HG02973 (cell line): Measurements from ENCODE around the gene STOML1.
"Not testable (repeated sequence)": the region's sequence is repeated elsewhere in the genome, so short reads cannot be mapped to it uniquely, and the experiment has no call there.

Experiments
- ATAC-seq: cut with Tn5 transposase; IDR thresholded peaks from one replicate; pipeline ENCODE4 v1.9.1; 2021; ENCODE audit warnings: moderate library complexity; ENCODE audit not compliant: unreplicated experiment

Gene STOML1

DNA sequence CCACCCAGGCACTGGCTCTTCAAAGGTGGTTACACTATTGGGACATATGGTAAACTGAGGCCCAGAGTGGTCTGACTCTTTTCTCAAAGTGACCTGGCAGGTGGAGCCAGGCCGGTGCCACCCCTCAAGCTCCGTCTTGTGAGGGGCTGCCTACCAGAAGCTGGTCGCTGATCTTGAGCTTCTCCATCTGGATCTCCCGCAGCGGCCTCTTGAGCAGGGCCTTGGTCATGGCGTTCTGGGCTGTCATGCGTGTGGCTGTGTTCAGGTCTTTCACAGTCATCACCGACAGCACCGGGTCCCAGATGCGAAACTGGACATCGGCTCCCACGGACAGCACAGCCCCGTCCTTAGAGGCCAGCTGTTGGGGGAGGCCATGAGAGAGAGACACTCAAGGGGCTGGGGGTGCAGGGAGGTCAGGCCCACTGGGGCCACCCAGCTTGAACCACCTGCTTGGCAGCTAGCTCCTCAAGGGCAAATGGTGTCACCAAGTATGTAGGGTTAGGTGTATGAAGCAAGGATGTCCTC lies 3.6 kb downstream of the STOML1 start:
- ATAC-seq: no peak

DNA sequence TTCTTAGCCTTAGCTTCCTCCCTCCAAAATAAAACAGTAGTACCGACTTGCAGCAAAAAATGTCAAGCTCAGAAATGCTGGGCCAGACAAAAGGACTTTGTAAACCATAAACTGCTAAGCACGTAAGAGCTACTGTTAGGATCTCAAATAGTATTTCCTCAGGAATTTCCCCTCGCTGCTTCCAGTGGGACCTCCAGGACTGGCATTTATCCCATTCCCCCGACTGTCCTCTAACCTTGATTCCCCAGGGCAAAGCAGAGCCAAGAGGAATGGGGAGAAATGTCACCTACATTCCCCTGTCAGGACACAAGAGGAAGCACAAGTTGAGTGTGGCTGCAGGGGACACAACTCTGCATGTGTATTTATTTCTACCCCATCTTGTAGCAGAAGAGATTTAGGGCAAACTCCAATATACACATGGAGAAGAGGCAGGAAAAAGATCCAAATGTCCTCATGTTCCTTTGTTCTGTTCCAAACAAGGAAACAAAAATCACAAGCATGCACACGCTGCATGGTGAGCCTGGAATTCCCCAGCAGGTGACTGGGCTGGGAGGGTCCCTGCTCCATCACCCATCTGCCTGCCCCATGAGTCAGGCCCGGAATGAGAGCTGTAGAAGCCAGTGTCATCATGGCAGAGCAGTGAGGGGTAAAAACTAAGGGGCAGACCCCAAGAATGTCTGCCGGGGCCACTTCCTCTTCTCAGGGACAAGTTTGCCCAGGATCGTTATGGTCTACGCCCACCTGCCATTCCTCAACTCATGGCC lies 4.2 kb downstream of the STOML1 start:
- no peak for ATAC-seq

DNA sequence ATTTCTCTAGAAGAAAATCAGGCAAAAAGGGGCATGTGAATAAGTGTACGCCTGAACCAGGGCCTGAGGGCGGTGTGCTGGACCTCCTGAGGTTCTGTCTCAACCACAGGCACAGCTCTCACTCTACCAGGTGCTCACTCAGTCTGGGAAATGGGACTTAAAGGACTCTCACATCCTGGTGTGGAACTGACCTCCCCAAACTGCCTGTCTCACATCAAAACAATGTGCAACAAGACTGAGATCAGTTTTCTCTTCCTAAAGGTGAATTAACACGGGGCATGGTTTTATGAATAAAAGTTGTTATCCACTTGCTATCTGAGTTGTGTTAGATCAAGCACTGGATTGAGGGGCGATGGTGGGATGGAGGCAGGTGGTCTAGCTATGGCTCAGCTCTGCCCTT lies 4.8 kb downstream of the STOML1 start:
- ATAC-seq: no peak

DNA sequence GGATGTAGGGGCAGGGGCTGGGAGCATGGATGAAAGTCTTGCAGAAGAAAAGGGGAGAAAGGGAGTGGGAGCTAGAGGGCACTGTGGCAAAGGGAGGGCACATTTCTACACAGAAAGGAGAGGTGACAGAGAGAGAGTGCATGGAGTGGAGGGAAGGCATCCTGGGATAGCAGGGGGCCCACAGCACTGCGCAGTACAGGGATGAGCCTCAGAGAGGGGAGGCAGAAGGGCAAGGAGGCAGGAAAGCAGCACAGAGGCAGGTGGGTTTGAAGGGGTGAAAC lies 5.4 kb downstream of the STOML1 start:
- ATAC-seq: no peak

DNA sequence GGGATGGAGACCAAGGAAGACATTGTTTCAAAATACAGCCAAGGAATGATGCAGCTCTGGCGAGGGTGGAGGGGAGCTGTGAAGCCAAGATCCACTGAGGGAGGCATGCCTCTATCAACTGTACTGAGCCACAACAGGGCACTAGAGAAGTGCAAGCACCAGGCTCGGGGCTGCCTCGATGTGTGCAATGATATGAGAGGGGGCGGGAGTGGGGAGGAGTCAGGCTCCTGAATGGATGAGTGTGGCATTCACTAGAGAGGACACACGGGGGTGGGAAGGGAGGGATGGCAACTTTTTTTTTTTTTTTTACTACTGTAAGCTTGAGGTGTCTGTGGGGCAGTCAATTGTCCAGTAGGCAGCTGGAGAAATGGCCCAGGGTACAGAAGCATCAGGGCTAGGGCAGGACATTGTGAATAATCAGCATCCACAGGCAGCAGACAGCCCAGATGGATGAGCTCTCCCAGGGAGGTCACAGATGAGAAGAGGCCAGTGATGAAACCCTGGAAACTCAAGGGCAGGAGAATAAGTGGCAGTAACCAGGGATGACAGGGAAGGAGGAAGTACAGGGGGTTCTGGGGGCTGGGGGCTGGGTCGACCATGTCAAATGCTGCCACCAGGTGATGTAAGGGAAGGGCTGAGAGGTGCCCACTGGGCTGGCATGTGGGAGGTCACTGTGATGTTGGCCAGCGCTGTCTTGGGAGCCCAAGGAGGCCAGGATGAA lies 5.9 kb downstream of the STOML1 start:
- ATAC-seq: no peak

DNA sequence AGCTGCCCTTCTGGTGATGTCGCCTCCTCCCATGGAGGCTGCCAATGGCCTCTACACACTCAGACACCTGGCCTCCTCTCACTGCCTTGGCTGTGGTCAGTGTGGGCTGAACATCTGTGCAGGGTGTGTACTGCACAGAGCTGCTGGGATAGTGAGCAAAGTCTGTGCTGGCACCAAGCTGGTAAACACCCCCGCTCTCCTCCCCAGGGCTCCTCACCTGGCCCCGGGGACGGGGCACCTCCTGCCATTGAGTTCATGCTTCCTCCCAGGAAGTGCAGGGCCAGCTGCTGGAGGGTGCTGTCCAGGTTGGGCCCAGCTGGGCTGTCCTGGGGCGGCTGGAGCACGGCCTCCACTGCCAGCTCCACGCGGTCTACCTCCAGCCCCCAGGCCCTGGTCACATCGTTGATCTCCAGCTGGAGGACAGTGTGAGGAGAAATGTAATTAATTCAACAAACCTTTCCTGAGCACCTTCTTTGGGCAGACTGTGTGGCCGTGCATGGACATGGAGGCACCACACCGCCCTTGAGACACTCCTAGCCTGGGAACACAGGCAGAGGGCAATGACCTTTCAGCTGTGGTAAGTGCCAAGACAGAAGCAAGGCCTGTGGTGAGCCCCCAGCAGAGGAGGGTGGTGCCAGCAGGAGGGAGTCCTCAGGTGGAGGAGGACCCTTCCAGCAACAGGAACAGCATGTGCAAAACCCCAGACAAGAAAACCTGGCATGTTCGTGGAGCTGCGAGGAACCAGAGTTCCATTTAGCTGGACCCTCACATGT lies 6.8 kb downstream of the STOML1 start:
- ATAC-seq: no peak

DNA sequence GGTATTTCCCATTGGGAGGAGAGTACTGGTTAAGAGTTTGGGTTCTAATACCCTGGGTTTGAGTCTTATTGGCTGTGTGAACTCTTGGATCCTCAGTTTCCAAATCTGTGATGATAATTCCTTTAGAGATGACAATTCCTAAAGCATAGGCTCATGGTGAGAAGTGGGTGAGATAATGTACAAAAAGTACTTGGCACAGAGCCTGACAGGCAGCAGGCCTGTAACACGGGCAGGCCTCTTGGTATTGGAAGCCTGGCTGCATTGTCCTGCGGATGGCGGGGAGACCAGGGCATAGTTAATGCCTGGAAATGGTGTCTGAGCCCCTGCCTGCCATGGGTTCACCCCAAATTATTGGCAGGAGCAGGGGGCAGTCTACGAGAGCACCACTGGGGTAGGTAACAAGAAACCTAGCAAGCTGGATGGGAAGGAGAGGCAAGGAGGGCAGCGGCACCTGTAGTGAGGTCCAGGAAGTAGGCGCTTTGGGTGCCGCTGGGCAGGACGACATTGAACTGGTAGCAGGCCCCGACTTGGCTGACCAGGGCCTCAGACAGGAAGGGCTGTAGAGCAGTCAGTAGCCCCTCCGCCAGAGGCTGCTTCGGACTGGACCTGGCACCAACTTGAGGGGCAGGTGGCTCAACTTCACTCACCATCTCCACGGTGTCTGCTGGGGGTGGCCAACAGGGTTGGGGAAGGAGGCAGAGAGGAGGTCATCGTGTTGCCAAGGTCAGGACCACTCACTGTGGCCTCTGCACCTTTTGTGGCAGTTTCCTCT lies 7.7 kb downstream of the STOML1 start:
- ATAC-seq: no peak

DNA sequence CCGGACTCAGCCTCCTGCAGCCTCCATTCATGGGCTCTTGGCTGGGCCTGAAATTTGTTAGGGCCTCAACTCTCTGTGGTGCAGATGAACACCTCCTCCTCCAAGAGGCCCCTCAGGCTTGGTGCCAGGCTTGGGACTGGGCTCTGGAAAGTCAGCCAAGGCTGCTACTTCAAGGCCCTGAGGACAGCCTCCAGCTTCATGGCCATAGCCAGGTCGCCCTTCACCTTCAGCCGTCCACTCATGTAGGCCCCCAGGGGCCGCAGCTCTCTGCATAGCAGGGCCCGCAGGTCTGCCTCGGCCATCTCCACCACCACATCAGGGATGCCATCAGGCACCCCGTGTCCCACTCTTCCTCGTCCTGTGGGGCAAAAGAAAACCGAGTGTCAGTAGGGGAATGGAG lies 8.3 kb downstream of the STOML1 start:
- ATAC-seq: no peak

DNA sequence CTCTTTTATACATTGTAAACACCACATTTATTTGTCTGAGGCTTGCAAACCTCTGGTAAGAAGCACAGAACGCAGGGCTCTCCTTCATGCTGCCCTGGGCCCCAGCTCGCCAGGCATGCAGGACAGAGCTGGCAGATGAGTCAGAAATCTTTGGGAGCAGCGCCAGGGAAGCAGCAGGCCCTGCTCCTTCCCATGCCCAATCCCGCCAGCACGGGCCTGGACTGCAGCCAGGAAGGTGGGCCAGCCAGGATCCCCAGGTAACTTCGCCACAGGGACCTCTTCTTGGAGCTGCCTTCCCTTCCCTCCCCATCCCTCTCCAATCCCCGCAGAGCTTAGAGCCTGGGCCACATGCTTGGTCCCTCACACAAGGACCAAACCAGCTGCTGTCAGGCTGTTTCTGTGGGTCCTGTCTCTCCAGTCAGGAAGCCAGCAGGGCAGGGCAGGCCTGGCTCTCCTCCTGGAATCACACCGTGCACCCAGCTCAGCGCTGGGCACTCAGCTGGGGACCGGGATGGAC lies 8.8 kb downstream of the STOML1 start:
- ATAC-seq: no peak

DNA sequence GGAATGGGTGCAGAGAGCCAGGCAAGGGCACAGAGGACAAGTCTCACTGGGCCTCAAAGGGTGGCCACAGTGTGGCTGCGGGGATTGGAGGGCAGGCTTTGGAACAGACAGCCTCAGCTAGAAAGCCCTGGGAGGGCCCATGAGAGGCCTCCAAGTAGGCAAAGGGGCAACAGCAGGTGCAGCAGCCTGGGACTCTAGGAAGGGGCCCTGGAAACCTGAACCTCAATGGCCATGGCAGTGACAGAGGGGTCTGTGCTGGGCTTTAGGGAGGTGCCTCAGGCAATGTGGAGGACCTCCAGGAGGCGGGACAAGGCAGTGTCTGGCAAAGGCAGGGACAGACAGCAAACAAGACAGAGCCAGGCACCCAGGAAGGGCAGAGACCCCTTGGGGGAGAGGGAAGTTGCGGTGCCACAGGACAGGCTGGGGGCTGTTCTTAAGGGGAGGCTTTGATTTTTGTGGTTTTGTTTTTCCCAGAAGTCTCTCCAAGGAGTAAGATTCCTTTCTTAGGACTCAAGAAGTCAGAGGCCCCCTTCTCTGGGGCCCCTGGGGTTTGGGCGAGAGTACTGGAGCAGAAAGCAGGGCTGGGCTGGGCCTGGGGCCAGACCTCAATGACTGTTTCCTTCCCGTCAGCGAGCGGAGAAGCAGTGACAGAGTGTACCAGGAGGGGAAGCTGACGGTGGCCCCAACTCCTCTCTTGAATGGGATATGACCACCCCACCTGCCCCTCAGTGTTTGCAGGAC lies 9.7 kb downstream of the STOML1 start:
- ATAC-seq: peak; percentile 50

DNA sequence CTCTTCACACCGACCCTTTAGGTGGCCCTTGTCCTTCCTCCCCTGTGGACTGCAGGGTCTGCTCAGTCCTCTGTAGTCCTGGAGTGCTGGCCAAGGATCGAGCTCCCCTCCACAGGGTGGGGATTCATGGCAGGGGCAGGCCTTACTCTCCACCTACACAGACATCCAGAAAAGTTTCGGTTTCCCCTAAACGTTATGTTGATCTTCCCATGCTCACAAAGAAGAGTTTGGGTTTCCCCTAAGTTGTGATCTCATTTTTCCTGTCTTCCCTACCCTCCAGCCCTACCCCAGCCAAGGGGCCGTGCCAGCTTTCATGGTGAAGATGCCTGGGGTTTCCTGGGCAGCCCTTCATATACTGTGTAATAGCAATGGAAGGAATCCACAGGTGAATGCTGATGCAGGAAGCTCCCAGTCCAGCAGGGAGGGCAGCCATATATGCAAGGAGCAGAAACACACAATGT lies 10.3 kb downstream of the STOML1 start:
- ATAC-seq: no peak

DNA sequence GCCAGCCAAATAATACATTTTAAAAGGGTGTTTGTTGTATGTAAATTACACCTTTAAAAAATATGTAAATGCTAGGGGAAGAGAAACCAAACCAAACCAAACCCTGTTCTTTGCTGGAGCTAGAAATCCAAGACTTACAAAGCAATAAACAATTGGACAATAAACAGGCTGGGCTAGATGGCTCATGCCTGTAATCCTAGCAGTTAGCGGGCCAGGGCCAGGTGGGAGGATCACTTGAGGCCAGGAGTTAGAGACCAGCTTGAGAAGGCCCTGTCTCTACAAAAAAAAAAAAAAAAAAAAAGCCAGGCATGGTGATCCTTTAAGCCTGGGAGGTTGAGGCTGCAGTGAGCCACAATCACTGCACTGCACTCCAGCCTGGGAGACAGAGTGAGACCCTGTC lies 12.5 kb downstream of the STOML1 start:
- ATAC-seq: no peak

DNA sequence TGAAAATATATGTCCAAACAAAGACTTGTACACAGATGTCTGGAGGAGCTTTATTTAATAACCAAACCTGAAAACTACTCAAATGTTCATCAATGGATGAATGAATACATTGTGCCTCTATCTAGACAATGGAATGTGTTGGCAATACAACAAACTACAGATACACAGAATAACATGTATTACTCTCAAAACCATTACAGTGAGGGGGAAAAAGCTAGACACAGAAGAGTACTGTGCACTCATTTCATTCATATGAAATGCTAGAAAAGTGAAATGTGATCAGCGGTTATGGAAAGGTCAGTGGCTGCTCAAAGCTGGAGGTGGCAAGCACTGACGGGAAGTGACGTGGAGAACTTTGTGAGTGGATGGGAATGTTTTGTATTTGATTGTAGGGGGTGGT lies 13.2 kb downstream of the STOML1 start:
- ATAC-seq: no peak

DNA sequence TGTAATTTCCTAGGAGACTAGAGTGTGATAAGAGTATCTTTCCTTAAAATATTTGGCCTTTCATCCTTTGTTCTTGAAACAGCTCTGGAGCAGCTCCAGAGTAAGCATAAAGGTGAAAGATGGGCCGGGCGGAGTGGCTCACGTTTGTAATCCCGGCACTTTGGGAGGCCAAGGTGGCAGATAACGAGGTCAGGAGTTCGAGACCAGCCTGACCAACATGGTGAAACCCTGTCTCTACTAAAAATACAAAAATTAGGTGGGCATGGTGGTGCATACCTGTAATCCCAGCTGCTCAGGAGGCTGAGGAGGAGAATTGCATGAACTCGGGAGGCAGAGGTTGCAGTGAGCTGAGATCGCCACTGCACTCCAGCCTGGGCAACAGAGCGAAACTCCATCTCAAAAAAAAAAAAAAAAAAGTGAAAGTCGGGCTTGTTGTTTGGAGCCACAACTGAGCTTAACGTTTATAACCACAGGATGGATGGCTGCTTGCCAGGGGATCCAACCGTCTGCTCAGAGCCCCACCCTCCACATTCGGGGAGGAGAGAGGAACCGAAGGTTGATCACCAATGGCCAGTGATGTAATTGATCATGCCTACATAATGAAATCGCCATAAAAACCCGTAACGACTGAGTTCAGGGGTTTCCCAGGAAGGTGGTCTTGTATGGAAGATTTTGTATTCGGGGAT lies 16.5 kb downstream of the STOML1 start:
- ATAC-seq: not testable (repeated sequence)

DNA sequence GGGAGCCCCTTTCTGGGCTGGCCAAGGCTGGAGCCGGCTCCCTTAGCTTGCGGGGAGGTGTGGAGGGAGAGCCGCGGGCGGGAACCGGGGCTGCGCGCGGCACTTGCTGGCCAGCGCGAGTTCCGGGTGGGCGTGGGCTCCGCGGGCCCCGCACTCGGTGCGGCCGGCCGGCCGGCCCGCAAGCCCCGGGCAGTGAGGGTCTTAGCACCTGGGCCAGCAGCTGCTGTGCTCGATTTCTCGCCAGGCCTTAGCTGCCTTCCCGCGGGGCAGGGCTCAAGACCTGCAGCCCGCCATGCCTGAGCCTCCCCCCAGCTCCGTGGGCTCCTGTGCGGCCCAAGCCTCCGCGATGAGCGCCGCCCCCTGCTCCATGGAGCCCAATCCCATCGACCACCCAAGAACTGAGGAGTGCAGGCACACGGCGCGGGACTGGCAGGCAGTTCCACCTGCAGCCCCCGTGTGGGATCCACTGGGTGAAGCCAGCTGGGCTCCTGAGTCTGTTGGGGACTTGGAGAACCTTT lies 18.4 kb downstream of the STOML1 start:
- not testable (repeated sequence) for ATAC-seq

DNA sequence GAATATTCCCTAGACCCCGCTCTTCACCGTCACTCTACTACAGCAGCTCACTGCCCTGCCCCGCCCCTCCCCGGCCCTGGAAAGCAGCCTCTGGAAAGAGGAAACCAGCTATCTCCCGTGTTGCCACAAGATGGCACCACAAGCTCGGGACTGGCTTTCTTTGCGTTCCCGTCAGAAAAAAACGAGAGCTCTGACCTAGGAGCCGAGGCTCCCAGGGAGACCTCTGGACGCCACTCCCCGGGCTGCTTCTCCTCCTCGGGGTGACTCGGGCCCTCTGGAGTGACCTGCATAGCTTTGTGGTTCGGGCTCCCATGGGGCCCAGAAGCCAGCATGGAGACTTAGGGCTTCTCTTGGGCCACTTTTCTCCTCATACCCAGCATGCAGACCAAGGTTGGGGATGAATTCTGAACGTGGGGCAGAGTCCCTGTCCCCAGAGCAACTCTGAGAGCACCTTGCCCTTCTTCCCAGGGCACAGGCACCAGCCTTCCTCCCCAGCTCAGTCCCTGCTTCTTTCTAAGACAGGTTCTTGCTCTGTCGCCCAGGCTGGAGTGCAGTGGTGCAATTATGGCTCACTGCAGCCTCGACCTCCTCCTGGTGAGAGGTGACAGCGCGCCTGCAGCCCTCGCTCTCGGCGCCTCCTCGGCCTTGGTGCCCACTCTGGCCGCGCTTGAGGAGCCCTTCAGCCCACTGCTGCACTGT lies 19.0 kb downstream of the STOML1 start:
- no peak for ATAC-seq

DNA sequence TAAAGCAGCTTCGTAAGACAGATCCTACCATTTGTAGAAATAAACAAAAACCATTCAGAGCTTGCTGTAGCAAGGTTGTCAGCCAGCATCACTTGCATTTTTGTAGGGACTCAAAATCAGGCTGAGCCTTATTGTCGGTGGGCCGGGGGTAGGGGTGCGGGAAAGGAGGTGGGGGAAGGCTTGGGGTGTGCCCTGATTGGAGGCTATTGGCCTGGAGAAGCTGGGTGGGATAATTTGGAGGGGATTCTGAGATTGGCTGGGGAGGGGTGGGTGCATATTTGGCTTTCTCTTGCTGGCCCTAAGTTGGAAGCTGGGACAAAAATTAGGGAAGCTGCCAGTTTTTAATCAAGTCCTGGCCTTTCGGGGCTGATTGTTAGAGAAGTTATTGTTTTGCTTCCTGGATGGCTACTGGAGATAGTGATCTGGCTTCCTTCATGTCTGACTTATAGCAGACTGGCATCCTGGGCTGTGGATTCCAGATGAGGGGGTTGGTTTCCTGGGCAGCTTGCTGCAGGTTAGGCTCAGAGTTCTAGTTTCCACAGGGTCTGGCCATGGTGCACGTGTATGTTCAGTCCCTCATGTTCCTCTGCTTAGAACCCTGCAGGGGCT lies 22.8 kb downstream of the STOML1 start:
- no peak for ATAC-seq

DNA sequence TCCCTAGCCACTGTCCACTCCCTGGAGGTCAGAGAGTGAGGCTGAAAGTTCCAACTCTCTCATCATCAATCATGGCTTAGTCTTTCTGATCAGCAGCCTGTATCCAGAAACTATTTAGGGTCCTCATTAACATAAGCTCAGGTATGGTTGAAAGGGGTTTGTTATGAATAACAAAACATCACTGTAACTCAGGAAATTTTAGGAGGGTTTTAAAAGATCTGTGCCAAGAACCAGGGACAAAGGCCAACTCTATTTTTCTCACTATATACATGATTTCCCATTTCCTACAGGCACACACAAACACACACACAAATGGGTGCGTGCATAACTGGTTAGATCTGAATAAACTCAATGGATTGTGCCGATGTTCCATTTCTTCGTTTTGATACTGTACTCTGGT lies 23.6 kb downstream of the STOML1 start:
- ATAC-seq: no peak
